H1 (cell line): ENCODE data around the gene PTP4A1.

ENCODE experiments used
- MAFK ChIP-seq: IDR thresholded peaks from 2 replicates; pipeline ENCODE4 v1.6.1; 2012; ENCODE audit warnings: low read depth, mild to moderate bottlenecking, improper control_type of control experiment, low read length
- TF ChIP-seq, protein P1 (sequence below): IDR thresholded peaks from 2 replicates; pipeline ENCODE4 v1.6.1; 2011; ENCODE audit warnings: low read depth, mild to moderate bottlenecking, low read length; ENCODE audit not compliant: insufficient read depth

DNA sequence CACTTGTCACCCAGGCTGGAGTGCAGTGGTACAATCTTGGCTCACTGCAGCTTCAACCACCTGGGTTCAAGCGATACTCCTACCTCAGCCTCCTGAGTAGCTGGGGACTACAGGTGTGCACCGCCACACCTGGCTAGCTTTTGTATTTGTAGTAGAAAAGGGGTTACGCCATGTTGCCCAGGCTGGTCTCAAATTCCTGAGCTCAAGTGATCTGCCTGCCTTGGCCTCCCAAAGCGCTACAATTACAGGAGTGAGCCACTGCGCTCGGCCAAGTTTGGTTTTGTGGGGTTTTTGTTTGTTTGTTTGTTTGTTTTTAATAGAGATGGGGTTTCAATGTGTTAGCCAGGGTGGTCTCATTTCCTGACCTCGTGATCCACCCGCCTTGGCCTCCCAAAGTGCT is 12.3 kb downstream of the PTP4A1 start:
- TF ChIP-seq MAFK, result no peak
- TF ChIP-seq, protein P1, sequence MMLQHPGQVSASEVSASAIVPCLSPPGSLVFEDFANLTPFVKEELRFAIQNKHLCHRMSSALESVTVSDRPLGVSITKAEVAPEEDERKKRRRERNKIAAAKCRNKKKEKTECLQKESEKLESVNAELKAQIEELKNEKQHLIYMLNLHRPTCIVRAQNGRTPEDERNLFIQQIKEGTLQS, result no peak
